K562 (cell line): Measurements from ENCODE around the gene ANKRD11. TPM values are rescaled to one million over a fixed set of nuclear protein-coding genes. Genes with fewer than 3 reads are reported as not detected.

Source experiments
- C11orf30 ChIP-seq: fragments of 450-650 bp; IDR thresholded peaks from 2 replicates; pipeline ENCODE4 v1.6.1; 2016; ENCODE audit warnings: low read depth, mild to moderate bottlenecking
- CBX5 ChIP-seq: IDR thresholded peaks from 2 replicates; pipeline ENCODE4 v1.6.1; 2014; ENCODE audit warnings: low read depth, borderline replicate concordance
- CHCHD3 ChIP-seq: fragments of 250-450 bp; sonication (Bioruptor Pico); IDR thresholded peaks from 2 replicates; pipeline ENCODE4 v2.1.2; 2022; ENCODE audit warnings: mild to moderate bottlenecking
- EP400 ChIP-seq: fragments of 450-650 bp; IDR thresholded peaks from 2 replicates; pipeline ENCODE4 v1.6.1; 2017; ENCODE audit warnings: antibody characterized with exemption, mild to moderate bottlenecking, moderate library complexity
- FOXK2 ChIP-seq, 2 experiments: fragments of 450-650 bp; IDR thresholded peaks in 1 of 2; conservative IDR thresholded peaks in 1 of 2; 2 replicates each; pipeline ENCODE4 v1.6.1; 2016; ENCODE audit warnings: low read depth in 2 of 2, mild to moderate bottlenecking in 1 of 2
- GTF2B ChIP-seq: IDR thresholded peaks from 2 replicates; pipeline ENCODE4 v1.6.1; 2011; ENCODE audit not compliant: insufficient read length; ENCODE audit errors: extremely low read depth
- MEF2D ChIP-seq: conservative IDR thresholded peaks from 2 replicates; pipeline ENCODE4 v1.6.1; 2016; ENCODE audit warnings: low read depth, missing genetic modification characterization, missing compliant biosample characterization
- PCBP1 ChIP-seq: fragments of 200-400 bp; formaldehyde crosslinking; IDR thresholded peaks from 2 replicates; pipeline ENCODE4 v1.6.1; 2018; ENCODE audit warnings: mild to moderate bottlenecking, low read depth, low read length; ENCODE audit not compliant: poor library complexity, severe bottlenecking
- YY1 ChIP-seq, 3 experiments: IDR thresholded peaks; 2 replicates each; pipeline ENCODE4 v1.6.1; 2011; ENCODE audit warnings: low read length in 2 of 3, mild to moderate bottlenecking in 2 of 3, moderate library complexity in 2 of 3, borderline replicate concordance in 1 of 3, control low read depth in 1 of 3, low read depth in 1 of 3; ENCODE audit not compliant: insufficient read depth in 3 of 3, insufficient replicate concordance in 2 of 3, control insufficient read depth in 1 of 3, insufficient read length in 1 of 3; ENCODE audit errors: extremely low read depth in 1 of 3
- ZBTB33 ChIP-seq: sonication (generic); formaldehyde crosslinking; IDR thresholded peaks from 2 replicates; pipeline ENCODE4 v1.8.1; 2023; ENCODE audit warnings: mild to moderate bottlenecking, missing genetic modification reagents
- ZC3H4 ChIP-seq: sonication (generic); formaldehyde crosslinking; IDR thresholded peaks from 2 replicates; pipeline ENCODE4 v1.9.0; 2021; ENCODE audit warnings: missing genetic modification reagents, borderline replicate concordance
- ZNF639 ChIP-seq, 2 experiments: fragments of 200-800 bp in 1 of 2; sonication (Bioruptor generic) in 1 of 2; sonication (generic) in 1 of 2; formaldehyde crosslinking in 1 of 2; IDR thresholded peaks in 1 of 2; conservative IDR thresholded peaks in 1 of 2; 2 replicates each; pipeline versions ENCODE4 v1.5.0 to v1.6.1; 2016 to 2020; ENCODE audit warnings: missing compliant biosample characterization in 1 of 2, missing genetic modification characterization in 1 of 2, missing genetic modification reagents in 1 of 2
- ZNF778 ChIP-seq: fragments of 450-650 bp; formaldehyde crosslinking; IDR thresholded peaks from 2 replicates; pipeline ENCODE4 v1.4.0; 2020; ENCODE audit warnings: mild to moderate bottlenecking, moderate library complexity
- polyA plus RNA-seq, 8 experiments: library from polyadenylated mRNA; depleted of rRNA in 4 of 8; stranded (reverse) in 5 of 8; unstranded in 3 of 8; fragments of >200 nt; fragmentation: Nextera tagmentation in 2 of 8; fragmentation: Illumina TruSeq in 1 of 8; extraction: Ambion mirVana in 2 of 8; extraction: Trizol in 1 of 8; gene quantifications; 2 replicates each; pipeline versions ENCODE4 v1.2.1 to v1.2.3, GENCODE V29; 2011 to 2014; ENCODE audit warnings: inconsistent platforms in 1 of 8, missing spikeins in 1 of 8
- total RNA-seq, 7 experiments: library from RNA; depleted of rRNA in 6 of 7; stranded (reverse); fragments of >200 nt in 6 of 7; fragmentation: Illumina TruSeq in 2 of 7; extraction: Trizol in 2 of 7; gene quantifications; 2 replicates each; pipeline versions ENCODE4 v1.2.1 to v1.2.3, GENCODE V29; 2011 to 2021; ENCODE audit warnings: low replicate concordance in 1 of 7
- TF ChIP-seq, protein P1 (sequence below): fragments of 250-450 bp; sonication (Bioruptor Pico); IDR thresholded peaks from 2 replicates; pipeline ENCODE4 v1.9.0; 2021; ENCODE audit warnings: mild to moderate bottlenecking, inconsistent platforms
- TF ChIP-seq, protein P2 (sequence below), 2 experiments: fragments of 250-450 bp in 1 of 2; fragments of 450-650 bp in 1 of 2; sonication (Bioruptor Pico) in 1 of 2; IDR thresholded peaks; 2 replicates each; pipeline versions ENCODE4 v1.6.1 to v1.8.0; 2016 to 2021; ENCODE audit warnings: mild to moderate bottlenecking in 2 of 2, moderate library complexity in 2 of 2, missing compliant biosample characterization in 1 of 2, missing genetic modification characterization in 1 of 2

Gene ANKRD11
- total and polyA plus RNA-seq, 9 of the 15 experiments (the other 6 are each of a cell fraction or from before 2014, with no cell fraction given): 4.7 to 126 (median 31.7) TPM

DNA sequence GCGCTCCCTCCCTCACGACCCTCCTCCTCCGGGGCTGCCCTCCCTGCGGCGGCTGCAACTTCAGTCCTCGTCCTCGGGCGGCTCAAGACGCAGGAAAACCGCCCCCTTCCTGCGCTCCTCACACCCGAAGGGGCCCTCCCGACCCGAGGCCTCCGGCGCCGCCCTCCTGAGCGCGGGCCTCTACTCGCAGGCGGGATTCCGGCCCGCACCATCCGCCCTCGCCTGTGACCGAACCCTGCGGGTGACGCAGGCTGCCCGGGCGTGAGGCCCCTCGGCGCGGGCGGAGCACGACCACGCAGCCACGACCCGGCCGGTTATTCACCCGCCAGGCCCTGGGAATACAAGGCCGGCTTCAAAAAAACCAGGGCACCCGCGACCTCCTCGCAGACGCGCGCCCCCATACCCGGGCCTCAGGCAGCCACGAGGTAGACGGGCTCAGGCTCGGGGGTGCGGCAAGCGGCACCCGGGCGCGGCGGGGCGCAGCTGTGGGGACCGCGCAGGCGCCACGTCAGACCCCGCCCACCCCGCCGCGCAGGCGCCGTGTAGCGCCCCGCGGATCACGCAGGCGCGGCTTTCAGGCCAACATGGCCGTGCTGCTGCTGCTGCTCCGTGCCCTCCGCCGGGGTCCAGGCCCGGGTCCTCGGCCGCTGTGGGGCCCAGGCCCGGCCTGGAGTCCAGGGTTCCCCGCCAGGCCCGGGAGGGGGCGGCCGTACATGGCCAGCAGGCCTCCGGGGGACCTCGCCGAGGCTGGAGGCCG lies 17.7 kb upstream of the ANKRD11 start, which contains the start of gene SPG7 (continued):
- TF ChIP-seq ZBTB33 (CRISPR knock-in tag): no peak; the same call in 1 of the 2 replicates
- TF ChIP-seq YY1 (IDR thresholded peaks at IDR 0.05; ENCODE audit: borderline replicate concordance in 1 of 3, control insufficient read depth in 1 of 3, extremely low read depth in 1 of 3, insufficient read depth in 3 of 3, insufficient read length in 1 of 3, insufficient replicate concordance in 2 of 3, low read depth in 1 of 3, low read length in 2 of 3): peak; percentile 74 to 96 (median 94)
- TF ChIP-seq, protein P1, sequence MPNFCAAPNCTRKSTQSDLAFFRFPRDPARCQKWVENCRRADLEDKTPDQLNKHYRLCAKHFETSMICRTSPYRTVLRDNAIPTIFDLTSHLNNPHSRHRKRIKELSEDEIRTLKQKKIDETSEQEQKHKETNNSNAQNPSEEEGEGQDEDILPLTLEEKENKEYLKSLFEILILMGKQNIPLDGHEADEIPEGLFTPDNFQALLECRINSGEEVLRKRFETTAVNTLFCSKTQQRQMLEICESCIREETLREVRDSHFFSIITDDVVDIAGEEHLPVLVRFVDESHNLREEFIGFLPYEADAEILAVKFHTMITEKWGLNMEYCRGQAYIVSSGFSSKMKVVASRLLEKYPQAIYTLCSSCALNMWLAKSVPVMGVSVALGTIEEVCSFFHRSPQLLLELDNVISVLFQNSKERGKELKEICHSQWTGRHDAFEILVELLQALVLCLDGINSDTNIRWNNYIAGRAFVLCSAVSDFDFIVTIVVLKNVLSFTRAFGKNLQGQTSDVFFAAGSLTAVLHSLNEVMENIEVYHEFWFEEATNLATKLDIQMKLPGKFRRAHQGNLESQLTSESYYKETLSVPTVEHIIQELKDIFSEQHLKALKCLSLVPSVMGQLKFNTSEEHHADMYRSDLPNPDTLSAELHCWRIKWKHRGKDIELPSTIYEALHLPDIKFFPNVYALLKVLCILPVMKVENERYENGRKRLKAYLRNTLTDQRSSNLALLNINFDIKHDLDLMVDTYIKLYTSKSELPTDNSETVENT: peak; percentile 76
- TF ChIP-seq ZC3H4 (CRISPR knock-in tag): peak; percentile 35; the same call in 1 of the 2 replicates
- TF ChIP-seq CHCHD3 (CRISPR knock-in tag): 0 out of 2 replicates have a peak, but pooled peaks have one; percentile 43
- TF ChIP-seq EP400: peak; percentile 91
- TF ChIP-seq MEF2D (tag): 0 out of 2 replicates have a peak, but pooled peaks have one; percentile 21
- TF ChIP-seq ZNF639 (CRISPR knock-in tag; conservative IDR thresholded peaks at IDR 0.05 in 1 of 2, IDR thresholded peaks at IDR 0.05 in 1 of 2): peak in 1 of 2 experiments; percentile 78; a peak in 2 of 4 replicates
- TF ChIP-seq PCBP1: peak; percentile 90
- no peak for TF ChIP-seq GTF2B
- TF ChIP-seq CBX5: no peak
- TF ChIP-seq, protein P2, sequence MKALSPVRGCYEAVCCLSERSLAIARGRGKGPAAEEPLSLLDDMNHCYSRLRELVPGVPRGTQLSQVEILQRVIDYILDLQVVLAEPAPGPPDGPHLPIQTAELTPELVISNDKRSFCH (CRISPR knock-in tag; IDR thresholded peaks at IDR 0.05): no peak
- TF ChIP-seq, protein P2 (tag; IDR thresholded peaks at IDR 0.05): peak; percentile 23; the same call in 1 of the 2 replicates
- no peak for TF ChIP-seq FOXK2 (conservative IDR thresholded peaks at IDR 0.05 in 1 of 2, IDR thresholded peaks at IDR 0.05 in 1 of 2; ENCODE audit: low read depth in 2 of 2)
- TF ChIP-seq ZNF778 (CRISPR knock-in tag): no peak
- peak; percentile 46 for TF ChIP-seq C11orf30
